GM19468 (cell line): ENCODE measurements around the gene MRPS23.

Experiments
- ATAC-seq: cut with Tn5 transposase; IDR thresholded peaks from one replicate; pipeline ENCODE4 v1.9.1; 2021; ENCODE audit warnings: mild to moderate bottlenecking, moderate library complexity, moderate number of reproducible peaks; ENCODE audit not compliant: unreplicated experiment; ENCODE audit errors: extremely low read depth

MRPS23 gene

DNA sequence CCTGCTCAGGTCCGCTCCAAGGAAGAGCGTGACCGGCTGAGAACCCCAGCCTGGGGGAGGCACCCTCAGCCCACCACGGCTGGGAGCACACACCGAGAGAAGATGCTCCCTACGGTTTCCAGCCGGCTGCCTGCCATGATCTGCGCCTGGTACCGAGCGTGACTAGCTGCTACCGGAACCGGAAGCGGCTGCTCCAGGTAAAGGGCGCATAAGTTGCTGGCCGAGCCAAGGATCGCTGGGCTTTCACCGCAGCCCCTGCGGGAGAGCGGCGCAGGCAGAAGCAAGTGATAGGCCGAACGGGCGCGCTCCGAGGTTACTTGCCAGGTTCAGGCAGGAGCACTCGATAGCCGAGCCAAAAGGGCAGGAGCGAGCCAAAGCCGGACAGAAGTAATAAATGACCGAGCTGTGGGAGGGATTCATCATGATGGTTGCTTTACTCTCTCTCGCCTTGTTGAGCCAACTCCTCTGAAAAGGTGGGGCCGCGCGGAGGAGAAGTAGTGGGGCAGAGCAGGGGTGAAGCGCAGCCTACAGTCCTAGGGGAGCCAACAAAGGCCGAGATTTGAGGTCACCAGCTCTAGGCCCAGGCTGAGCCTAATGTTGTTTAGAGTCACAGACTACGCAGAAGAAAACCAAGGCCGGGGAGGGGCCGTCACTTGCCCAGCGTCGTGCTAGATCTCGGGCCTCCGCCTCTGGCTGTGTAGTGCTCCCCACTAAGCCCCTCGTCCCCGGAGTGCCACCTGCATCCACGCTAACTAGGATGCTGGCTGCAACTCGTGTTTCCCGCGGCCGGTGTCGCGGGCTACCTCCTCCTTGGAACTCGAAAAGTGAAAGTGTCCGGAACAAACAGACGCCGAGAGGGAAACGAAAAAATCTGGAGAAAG, at the start of gene MRPS23:
TSS of gene MRPS23 (minus strand) at position 171 of the 881 bp plus-strand sequence. CDS start at position 137, 34 bp downstream.
- peak; percentile 95 for ATAC-seq

- ATAC-seq = no peak
Measured at GRCh38 chr17:57899391-57899790, 49.5 kb upstream of the MRPS23 start.

GRCh38 chr17:57898487-57899311, 48.9 kb upstream of the MRPS23 start:
- no peak for ATAC-seq

- ATAC-seq = no peak
Measured at GRCh38 chr17:57895382-57896060, 45.7 kb upstream of the MRPS23 start.

GRCh38 chr17:57894848-57895247, 45.0 kb upstream of the MRPS23 start:
- no peak for ATAC-seq

- ATAC-seq = no peak
Measured at GRCh38 chr17:57892820-57893595, 43.2 kb upstream of the MRPS23 start.

GRCh38 chr17:57892146-57892819, 42.4 kb upstream of the MRPS23 start:
- no peak for ATAC-seq

DNA sequence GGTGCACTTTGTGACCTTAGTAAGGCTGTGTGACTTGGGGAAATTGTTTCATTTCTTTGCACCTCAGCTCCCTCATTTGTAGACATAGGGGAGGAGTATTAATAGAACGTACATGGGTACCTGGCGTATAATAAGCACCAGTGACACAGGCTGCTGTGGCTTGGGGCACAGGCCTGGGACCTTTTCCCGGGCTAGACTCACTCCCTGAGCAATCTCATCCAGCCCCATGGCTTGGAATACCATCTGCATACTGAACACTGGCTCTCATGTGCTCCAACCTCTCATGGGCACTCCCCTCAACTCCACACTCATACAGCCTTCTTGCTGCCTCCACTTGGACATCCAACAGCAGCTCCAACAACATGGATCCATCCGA, 41.0 kb upstream of the MRPS23 start:
- ATAC-seq = no peak

DNA sequence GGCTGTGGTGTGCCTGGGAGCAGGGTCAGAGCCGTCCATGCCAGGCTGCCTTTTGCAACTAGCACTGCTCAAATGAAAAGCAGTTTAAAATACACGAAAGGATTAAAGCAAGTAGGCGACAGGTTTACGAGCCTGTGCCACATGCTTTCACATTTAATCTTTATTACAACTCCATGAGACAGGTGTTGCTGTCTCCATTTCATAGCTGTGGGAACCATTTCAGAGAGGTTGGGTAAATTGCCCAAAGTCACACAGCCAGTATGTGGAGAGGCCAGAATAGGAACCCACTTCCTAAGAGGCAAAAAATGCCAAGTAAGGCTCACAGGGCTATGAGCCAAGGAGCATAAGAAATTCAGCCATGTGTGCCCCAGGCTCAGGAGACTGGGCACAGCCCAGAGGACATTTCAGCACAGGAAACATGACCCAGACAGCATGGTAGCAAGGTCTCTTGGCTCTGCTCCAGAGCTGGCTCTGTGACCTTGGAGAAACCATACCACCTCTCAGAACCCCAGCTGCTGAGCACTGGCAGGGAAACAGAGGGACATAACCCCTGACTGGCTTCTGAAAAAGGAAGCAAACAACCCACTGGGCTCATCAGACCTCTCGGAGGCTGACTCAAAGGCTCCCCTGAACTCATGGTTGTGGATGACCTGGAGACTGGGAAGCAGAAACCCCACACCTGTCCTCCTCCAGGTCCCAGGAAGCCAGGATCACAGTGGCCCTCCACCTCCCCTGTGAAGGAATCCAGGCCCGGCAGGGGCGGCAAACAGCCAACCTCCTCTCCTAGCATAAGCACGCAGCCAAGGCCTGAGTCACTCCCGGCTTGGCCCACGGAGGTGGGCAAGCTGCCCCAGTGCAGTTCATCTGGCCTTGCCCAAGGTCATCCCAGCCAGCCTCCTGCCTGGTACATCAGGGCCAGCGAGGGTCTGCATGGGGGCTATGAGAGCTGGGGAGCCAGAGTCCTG, 40.3 kb upstream of the MRPS23 start:
- no peak for ATAC-seq

DNA sequence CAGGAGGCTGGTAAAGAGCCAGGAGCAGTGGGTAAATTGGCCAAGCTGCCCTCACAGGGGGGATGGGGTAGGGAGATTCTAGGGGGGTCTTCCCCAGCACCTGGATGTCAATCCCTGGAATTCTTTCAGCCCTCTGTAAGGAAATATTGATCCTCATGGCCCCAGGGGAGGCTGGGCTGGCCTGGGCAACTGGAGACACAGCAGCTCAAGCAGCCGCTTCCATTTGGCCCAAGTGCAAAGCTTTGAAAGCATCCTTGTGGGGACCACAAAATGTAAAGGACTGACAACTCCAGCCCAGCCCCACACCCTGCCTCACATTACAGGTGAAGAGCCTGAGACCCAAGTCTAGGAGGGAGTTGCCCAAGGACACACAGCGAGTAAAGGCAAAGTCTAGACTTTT, 39.4 kb upstream of the MRPS23 start:
- no peak for ATAC-seq

DNA sequence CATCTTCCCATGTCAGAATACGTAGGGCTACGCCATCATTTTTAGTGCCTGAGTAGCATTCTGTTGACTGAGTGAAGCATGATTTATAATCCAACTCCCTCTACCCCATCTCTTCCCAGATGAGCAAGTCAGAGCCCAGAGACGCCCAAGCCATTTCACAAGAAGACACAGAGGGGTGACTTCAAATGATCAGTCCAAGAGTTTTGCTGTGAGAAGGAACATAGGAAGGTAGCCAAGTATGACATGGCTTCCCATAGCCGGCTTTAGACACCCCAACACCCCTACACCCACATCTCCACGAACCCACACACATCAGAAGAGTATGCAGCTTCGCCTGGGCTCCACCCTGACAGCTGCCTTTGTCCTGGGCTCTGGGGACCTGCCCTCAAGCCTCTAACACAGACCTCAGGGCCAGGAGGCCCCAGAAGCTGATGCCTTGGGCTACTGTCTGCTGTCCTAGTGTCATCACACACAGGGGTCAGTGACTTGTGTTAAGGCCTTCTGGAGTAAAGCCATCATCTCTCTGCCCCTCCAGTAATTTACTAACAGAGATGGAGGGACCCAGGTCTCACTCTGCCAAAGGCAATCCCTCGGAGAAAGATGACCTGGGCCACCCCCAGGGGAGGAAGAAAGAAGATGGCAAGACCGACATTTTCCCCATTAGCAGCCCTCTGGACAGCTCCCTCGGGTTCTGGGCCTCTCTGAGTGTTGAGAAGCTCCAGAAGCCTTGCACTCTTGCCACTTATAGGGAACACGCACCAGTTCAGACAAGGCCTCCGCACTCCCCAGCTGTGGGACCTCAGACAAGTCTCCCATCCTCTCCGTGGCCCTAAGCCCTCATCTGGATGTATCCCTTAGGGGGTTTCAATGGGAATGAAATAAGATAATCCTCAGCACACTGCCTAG, 38.7 kb upstream of the MRPS23 start:
- no peak for ATAC-seq

DNA sequence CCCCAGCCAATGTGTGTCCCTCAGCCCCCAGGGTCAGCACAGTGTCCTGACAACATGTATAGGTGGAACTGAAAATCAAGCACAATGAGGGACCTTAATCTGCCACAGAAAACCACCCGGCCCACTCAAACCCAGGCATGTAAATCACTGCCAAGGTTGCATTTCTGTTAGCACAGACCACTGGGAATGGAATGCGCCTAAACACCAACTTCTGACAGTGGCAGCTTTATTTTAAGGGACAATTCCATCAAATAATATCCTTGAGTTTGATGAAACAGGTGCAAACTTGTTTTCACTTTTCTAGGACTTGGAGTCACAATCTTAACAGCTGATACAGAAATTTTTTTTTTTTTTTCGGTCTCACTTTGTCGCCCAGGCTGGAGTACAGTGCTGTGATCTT, 37.3 kb upstream of the MRPS23 start:
- no peak for ATAC-seq

DNA sequence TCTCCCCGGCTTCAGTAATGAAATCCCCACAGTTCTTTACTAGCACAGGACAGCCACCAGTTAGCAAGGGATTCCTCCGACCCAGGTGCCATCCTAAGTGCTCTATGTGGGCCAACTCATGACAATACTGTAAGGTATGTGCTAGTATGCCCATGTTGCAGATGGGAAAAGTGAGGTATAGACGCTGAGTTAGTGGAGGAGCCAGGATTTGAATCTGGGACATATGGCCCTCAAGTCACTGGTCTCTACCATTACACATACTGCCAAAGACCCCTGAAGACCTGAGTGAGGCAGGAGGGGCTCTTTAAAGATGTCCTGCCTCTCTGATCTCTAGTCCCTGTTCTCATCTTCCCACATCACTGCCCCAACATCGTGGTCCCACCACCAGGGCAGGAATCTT, 36.2 kb upstream of the MRPS23 start:
- no peak for ATAC-seq

- no peak for ATAC-seq
Measured at GRCh38 chr17:57885148-57885915, 35.5 kb upstream of the MRPS23 start.

- no peak for ATAC-seq
Measured at GRCh38 chr17:57881783-57882351, 32.0 kb upstream of the MRPS23 start.

GRCh38 chr17:57881143-57881542, 31.3 kb upstream of the MRPS23 start:
- ATAC-seq = no peak
